ENCODE results near the gene FARSA.
"Not testable (repeated sequence)": the region's sequence is repeated elsewhere in the genome, so short reads cannot be mapped to it uniquely, and the experiment has no call there.

FARSA gene

GRCh38 chr19:12933287-12934072 lies at the start of gene FARSA:
FARSA (minus strand) TSS chr19:12933711; CDS start chr19:12933696, 15 bp downstream.
- peak; percentile 79 to 82 for DNase-seq (ENCODE audit: low read depth in 2 of 2, low spot score in 1 of 2)

DNA sequence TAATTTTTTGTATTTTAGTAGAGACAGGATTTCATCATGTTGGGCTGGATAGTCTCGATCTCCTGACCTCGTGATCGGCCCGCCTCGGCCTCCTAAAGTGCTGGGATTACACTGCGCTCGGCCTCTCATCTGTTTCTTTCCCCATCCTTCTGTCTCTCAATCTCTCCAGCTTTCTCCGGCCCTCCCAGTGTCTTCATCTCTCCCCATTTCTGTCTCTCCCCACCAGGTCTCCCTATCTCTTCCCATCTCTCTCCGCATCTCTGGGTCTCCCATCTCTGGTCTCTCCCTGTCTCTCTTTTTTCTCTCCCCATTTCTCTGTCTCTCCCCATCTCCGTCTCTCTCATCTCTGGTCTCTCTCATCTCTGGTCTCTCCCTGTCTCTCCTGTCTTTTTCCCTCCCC lies 49.6 kb upstream of the FARSA start:
- DNase-seq (ENCODE audit: low read depth in 2 of 2, low spot score in 1 of 2), result no peak

DNA sequence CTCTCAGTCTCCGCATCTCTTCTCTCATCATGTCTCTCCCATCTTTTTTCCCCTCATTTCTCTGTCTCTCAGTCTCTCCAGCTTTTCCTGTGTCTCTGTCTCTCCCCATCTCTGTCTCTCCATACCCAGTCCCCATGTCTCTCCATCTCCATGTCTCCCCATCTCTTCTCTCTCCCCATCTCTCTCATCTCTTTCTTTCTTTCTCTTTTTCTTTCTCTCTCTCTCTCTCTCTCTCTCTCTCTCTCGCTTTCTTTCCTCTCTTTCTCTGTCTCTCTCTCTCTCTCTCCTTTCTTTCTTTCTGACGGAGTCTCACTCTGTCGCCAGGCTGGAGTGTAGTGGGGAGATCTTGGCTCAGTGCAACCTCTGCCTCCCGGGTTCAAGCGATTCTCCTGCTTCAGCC lies 49.1 kb upstream of the FARSA start:
- DNase-seq (ENCODE audit: low read depth in 2 of 2, low spot score in 1 of 2), result no peak

GRCh38 chr19:12979974-12980373 lies 46.5 kb upstream of the FARSA start:
- DNase-seq (ENCODE audit: low read depth in 2 of 2, low spot score in 1 of 2), result no peak

DNA sequence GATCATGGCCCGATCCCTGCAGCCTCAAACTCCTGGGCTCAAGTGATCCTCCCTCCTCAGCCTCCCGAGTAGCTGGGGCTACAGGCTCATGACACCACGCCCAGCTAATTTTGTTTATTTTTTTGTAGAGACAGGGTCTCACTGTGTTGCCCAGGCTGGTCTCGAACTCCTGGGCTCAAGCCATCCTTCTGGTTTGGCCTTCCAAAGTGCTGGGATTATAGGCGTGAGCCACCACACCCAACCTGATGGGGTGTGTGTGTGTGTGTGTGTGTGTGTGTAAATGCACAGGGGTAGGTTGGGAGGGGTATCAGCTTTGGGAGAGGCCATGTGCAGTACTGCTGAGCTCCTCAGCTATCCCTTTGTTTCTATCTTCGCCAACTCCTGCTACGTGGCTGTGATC lies 42.6 kb upstream of the FARSA start:
- not testable (repeated sequence) for DNase-seq (ENCODE audit: low read depth in 2 of 2, low spot score in 1 of 2)

- DNase-seq (ENCODE audit: low read depth in 2 of 2, low spot score in 1 of 2), result no peak
Observed at GRCh38 chr19:12975221-12975741, 41.8 kb upstream of the FARSA start.

DNA sequence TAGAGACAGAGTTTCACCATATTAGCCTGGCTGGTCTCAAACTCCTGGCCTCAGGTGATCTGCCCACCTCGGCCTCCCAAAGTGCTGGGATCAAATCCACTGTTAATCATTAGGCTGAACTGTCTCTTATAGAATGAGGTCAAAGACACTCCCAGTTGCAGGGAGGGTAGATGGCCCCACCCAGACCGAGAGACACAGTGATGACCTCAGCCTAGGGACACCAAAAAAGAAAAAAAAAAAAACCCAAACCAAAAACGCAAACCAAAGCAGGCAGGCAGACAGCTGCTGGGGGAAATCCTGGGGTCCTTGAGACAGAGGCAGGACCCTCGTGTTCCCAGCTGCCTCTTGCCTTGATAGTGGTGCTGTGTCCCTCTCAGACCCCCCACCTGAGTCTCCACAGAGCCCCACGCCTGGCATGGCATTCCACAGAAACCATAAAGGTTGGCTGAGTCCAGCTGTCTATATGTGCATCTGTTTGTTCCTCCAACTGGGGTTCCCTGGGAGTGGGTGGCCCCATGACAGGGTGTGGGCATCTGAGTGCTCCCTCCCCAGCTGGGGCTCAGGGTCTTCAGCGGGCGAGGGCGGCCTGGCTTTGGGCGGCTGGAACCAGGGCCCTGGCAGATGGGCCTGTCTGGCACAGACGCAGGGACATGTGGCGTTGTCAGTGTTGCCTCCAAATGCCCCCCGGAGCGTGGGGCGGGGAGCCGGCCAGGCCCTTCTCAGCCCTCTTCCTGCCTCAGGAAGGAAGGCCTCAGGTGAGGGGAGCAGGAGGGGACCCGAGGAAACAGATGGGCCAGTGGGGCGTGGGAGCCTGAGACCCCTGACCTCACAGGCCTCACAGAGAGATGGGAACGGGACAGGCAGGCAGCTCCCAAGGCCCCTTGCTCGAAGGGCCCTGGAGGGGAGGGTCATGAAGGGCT lies 41.0 kb upstream of the FARSA start:
- no peak for DNase-seq (ENCODE audit: low read depth in 2 of 2, low spot score in 1 of 2)

DNA sequence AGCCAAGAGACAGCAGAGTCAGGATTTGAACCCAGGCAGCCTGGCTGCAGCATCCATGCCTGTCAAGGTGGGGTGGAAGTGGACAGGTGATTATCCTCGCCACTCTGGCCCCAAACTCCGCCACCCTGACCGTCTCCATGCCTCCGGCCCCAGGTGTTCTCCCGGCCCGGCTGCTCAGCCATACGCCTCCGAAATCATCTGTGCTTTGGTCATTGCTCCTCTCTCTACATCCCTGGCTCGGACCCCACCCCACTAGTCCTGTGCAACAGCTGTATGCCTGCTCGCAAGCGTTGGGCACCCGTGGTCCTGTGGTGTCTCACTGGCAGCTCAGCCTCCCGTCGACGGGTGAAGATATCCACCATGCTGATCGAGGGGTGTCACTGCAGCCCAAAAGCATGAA lies 39.7 kb upstream of the FARSA start:
- DNase-seq (ENCODE audit: low read depth in 2 of 2, low spot score in 1 of 2), result no peak

DNA sequence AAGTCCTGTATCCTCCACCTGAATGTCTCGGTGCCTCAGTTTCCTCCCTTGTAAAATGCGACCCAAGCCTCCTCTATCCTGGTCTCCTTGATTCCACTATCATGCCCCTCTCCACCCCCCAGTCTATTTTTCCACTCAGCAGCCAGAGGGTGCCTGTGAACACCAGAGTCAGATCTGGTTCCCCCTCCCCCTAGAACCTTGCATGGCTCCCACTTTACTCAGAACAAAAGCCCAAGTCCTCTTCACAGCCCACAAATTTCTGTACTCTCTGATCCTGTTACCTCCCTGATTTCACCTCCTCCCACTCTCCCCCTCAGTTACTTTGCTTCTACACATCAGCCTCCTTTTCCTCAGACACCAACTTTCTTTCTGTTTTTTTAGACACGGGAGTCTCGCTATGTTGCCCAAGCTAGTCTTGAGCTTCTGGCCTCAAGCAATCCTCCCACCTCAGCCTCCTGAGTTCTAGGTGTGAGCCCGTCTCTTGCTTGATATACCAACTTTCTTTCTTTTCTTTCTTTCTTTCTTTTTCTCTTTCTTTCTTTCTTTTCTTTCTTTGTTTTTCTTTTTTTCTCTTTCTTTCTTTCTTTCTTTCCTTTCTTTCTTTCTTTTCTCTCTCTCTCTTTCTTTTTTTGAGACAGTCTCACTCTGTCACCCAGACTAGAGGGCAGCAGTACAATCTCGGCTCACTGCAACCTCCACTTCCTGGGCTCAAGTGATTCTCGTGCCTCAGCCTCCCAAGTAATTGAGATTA lies 36.7 kb upstream of the FARSA start:
- DNase-seq (ENCODE audit: low read depth in 2 of 2, low spot score in 1 of 2), result no peak

- DNase-seq (ENCODE audit: low read depth in 2 of 2, low spot score in 1 of 2), result no peak
Observed at GRCh38 chr19:12969292-12969988, 35.9 kb upstream of the FARSA start, which contains the start of gene DAND5. DAND5 (plus strand) TSS chr19:12969576; CDS start chr19:12969661, 85 bp downstream.

GRCh38 chr19:12967907-12968306 lies 34.4 kb upstream of the FARSA start:
- DNase-seq (ENCODE audit: low read depth in 2 of 2, low spot score in 1 of 2), result no peak

DNA sequence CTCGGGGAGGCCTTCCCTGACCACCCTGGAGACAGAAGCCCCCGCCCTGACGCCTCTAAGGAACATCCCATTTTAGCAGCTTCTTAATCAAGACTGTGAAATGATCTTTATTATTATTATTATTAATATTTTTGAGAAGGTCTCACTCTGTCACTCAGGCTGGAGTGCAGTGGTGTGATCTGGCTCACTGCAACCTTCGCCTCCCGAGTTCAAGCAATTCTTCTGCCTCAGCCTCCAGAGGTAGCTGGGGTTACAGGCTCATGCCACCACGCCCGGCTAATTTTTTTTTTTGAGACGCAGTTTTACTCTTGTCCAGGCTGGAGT lies 32.3 kb upstream of the FARSA start:
- no peak for DNase-seq (ENCODE audit: low read depth in 2 of 2, low spot score in 1 of 2)

DNA sequence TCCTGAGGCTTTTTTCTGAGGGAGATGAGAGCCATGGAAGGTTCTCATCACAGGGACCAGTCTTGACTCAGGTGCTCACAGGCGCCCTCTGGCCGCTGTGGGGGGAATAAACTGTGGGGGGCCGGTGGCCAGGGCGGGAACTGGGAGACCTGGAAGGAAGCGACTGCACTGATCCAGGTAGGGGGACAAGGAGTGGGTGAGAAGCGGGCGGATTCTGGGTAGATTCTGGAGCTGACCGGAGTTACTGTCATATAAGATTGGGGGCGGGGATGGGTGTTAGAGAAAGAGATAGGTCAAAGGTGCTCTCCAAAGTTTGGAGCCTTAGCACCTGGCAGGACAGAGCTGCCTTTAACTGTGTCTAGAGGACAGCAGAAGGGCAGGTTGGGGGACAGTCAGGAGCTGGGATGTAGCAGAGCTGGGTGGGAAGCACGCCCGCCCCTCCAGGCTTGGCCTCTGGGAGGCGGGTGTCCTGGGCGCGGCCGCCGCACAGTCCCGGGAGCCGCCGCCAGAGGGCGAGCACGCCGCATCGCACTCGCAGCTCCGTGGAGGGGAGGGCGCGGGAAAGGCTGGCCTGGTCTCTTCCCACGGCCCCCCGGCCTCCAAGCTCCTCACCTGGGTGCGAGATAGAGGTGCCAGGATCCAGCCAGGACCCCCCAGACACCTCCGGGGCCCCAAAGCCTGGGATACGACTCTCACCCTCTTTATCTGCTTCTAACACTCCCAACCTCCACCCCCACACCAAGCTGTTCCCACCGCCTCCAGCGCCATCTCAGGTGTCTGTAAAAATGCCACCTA lies 31.7 kb upstream of the FARSA start:
- DNase-seq (ENCODE audit: low read depth in 2 of 2, low spot score in 1 of 2), result peak; percentile 57 to 62

DNA sequence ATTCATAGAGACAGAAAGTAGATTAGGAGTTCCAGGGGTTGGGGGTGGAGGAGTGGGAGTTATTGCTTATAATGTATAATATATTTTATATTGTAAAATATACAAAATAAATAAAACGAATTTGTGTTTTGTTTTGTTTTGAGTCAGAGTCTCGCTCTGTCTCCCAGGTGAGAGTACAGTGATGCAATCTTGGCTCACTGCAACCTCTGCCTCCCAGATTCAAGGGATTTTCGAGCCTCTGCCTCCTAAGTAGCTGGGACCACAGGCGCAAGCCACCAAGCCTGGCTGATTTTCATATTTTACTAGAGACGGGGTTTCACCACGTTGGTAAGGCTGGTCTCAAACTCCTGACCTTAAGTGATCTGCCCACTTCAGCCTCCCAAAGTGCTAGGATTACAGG lies 26.0 kb upstream of the FARSA start:
- DNase-seq (ENCODE audit: low read depth in 2 of 2, low spot score in 1 of 2), result no peak

DNA sequence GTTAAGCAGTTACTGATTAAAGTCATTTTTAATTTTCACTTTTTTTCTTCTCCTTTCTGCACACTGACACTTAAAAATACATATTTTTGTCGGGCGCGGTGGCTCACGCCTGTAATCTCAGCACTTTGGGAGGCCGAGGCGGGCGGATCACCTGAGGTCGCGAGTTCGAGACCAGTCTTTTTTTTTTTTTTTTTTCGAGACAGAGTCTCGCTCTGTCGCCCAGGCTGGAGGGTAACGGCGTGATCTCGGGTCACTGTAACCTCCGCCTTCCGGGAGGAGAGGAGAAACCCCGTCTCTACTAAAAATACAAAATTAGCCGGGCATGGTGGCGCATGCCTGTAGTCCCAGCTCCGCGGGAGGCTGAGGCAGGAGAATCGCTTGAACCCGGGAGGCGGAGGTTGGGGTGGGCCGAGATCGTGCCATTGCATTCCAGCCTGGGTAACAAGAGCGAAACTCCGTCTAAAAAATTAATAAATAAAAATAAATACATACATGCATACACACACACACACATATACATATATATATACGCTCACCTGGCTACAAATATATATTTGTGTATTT lies 24.0 kb upstream of the FARSA start:
- not testable (repeated sequence) for DNase-seq (ENCODE audit: low read depth in 2 of 2, low spot score in 1 of 2)

DNA sequence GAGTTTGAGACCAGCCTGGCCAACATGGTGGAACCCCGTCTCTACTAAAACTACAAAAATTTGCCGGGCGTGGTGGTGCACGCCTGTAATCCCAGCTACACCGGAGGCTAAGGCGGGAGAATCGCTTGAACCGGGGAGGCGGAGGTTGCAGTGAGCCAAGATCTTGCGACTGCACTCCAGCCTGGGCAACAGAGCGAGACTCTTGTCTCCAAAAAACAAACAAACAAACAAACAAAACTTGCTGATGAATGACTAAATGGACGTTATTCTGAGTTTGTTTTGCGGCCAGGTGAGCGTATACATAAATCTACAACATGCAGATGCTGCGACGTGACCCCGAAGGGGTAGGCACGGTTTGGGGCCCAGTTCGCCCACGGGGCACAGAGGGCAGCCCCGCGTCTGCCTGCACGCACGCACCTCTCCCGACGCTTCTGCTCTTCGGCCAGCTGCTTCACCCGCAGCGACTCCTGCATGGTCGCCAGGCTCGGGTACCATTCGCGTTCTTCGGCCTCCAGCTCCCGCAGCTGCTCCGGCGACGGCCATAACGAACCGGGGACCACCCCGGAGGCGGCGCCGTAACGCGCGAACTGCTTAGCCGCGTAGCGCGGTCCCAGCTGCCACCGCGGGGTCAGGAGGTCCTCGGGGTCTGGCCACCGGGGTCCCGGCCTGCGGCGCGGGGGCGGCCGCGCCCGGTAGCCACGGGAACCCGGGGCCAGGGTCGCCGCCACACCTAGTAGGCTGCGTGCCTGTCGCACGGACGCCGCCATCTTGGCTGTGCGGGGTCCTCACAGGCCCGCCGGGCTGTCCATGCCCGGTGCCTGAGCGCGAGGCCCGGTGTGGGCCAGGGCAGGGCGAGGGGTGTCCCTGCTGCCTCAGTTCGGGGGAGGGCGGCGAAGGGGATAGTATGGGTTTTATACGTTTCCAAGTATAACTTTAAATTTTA lies 23.2 kb upstream of the FARSA start, which contains the start of gene GADD45GIP1:
Gene GADD45GIP1, minus strand, starts transcription at position 778 of the 943 bp plus-strand sequence. Its CDS starts 11 bp downstream, at position 767.
- DNase-seq (ENCODE audit: low read depth in 2 of 2, low spot score in 1 of 2), result peak; percentile 60

- DNase-seq (ENCODE audit: low read depth in 2 of 2, low spot score in 1 of 2), result no peak
Observed at GRCh38 chr19:12955996-12956395, 22.5 kb upstream of the FARSA start.

- not testable (repeated sequence) for DNase-seq (ENCODE audit: low read depth in 2 of 2, low spot score in 1 of 2)
Observed at GRCh38 chr19:12955575-12955974, 22.1 kb upstream of the FARSA start.
